NCI-H226 (cell line): ENCODE measurements around the gene PTX3.

Experiments
- DNase-seq: peaks from one replicate; pipeline ENCODE4 v3.0.0-alpha.2; 2015

The PTX3 gene

GRCh38 chr3:157479464-157480243, 43.0 kb downstream of the PTX3 start:
- no peak for DNase-seq

GRCh38 chr3:157487339-157487738, 50.7 kb downstream of the PTX3 start:
- DNase-seq: peak; percentile 58

- DNase-seq: no peak
These were observed 51.5 kb downstream of the PTX3 start for GRCh38 chr3:157488144-157488543.

GRCh38 chr3:157491136-157491535, 54.5 kb downstream of the PTX3 start:
- no peak for DNase-seq
